Activated CD4-positive, alpha-beta T cell treated with anti-CD3 and anti-CD28 coated beads, Interleukin-2, Interleukin-6, amounts not matched to agents 100 ng/mL and 50 ng/mL, durations not matched to agents 16 hours and 8 hours (primary cell): ENCODE data around the gene UROC1.

Experiments used
- DNase-seq: peaks from one replicate; pipeline ENCODE4 v3.0.0-alpha.2; 2020

Gene UROC1

DNA sequence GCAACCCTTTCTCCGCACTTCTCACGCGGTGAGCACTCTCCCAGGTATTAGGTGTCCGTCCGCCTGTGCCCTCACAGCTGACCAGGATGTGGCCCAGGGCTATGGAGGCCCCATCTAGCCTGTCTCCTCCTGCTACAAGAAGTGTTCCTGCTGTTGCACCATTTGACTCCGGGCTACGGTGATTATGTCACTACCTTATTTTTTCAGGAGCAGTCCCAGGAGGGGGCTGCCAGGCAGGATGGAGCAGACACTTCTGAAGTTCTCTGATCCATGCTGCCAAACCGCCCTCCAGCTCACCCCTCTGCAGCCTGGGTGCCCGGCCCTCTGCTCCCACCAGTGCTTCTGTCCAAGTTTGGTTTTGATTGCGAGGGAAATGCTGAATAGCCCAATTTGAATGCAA is 78.8 kb downstream of the UROC1 start:
- DNase-seq, result no peak

GRCh38 chr3:126438186-126438585 is 79.4 kb downstream of the UROC1 start:
- DNase-seq, result no peak

DNA sequence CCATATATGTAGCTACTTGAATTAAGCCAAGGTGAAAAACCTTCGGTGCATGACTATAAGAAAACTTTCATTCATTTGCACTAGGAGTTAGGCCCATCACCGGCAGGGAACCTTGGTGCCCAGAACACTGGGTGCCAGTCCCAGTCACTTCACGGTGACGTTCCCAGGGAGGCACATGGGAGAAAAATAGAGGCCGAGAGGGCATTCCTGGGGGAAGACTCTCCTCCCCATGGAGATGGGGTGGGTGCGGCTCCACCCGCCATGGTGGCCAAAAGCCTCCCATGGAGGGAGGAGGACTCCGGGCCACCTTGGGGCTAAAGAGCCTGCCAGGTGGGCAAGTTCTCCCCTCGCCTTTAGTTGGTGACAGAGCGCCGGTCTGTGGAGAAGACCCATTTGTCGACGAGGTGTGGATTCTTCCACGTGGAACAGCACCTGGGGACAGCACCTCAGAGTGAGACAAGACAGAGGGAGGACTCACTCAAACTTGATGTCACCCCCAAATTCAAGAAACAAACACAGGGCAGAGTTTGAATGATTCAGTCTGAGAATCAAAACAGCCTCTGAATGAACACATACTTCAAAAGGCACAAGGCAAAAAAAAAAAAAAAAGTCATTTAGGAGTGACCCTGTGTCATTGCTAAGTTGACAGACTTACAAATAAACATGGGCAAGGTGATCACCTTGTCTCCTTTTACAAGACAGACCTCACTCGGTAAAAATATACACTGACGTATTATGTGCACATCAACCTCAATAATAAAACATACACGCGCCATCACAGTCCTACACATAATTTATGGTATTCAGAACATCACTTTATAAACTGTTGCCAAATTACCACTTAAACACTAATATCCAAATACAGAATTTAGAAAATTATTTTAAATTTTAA is 80.5 kb downstream of the UROC1 start:
- DNase-seq, result no peak

DNA sequence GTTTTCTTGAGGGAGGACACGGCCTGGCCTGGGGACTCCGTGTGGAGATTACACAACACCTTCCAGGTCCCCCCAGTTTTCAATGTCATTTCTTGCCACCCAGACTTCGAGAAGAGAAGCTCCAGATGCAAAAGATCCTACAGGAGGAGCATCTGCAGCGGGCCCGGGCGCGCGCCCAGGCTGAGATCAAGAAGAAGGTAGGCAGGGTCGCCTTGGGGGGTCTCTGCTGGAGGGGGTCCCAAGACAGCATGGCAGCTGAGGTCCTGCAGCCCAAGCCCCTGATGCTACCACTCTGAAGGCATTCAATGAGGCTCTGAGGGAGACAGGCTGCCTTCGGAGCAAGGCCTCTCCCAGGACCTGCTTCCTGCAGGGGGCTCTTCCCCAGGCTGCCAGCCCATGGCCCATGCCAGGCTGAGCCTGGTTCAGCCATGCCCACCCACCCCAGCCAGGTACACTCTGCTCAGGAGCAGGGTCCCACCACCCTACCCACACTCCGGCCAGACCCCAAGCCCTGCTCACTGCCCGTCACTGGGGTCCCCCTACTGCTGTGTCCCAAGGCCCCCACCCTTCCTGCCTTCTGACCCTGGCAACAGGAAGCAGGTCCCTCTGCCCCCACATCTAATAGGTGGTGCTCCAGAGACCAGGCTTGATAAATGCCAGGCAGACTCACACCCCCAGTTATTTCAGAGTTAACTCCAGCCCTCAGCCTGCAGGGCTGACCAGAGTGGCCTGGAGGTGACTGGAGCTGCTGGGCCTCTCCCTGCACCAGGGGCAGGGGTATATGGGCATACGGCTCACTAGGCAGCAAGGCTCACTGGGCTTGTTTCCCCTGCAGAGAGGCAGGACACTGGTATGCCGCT is 81.9 kb downstream of the UROC1 start:
- no peak for DNase-seq

- no peak for DNase-seq
These were observed 82.6 kb downstream of the UROC1 start for GRCh38 chr3:126434931-126435411.

GRCh38 chr3:126434264-126434590 is 83.3 kb downstream of the UROC1 start:
- DNase-seq, result no peak

- DNase-seq, result no peak
These were observed 83.9 kb downstream of the UROC1 start for GRCh38 chr3:126433496-126434263.

DNA sequence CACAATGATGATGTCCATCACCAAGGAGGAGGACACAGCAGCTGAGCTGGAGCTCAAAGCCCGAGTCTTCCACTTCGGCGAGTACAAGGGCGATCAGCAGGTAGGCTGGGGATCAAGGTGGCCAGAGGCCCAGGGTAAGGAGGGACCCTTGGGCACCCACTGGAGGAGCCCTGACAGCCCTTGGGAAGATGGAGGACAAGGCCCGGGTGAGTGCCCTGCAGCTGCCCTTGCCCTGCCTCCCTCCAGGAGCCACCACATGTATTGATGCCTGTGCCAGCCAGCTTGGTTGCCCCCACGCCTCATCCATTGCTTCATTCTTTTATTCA is 84.5 kb downstream of the UROC1 start:
- DNase-seq, result no peak

GRCh38 chr3:126432361-126433104 is 85.0 kb downstream of the UROC1 start:
- no peak for DNase-seq
